Natural killer cell (primary cell): ENCODE results near the gene RITA1. TPM values are rescaled to one million over a fixed set of nuclear protein-coding genes. Genes with fewer than 3 reads are reported as not detected.

Source experiments
- ATAC-seq, 3 donors: fragments of 150-1000 bp in 2 of 3; fragments of 200-7000 bp in 1 of 3; cut with Tn5 transposase; 1 replicate in 1 of 3; 2 replicates in 2 of 3; pipeline ENCODE4 v1.10.0; 2021; ENCODE audit warnings: mild to moderate bottlenecking in 2 of 3, moderate library complexity in 2 of 3
- DNase-seq, 2 donors: peaks; one replicate each; pipeline versions ENCODE4 v3.0.0 to v3.0.0-alpha.2; 2013 to 2021; ENCODE audit warnings: mixed read lengths in 1 of 2
- H3K27ac ChIP-seq: one replicate; pipeline ENCODE4 v1.5.1; 2013; ENCODE audit warnings: mild to moderate bottlenecking, low read length
- H3K27me3 ChIP-seq: one replicate; pipeline ENCODE4 v1.6.1; 2013; ENCODE audit warnings: low read length; ENCODE audit not compliant: control insufficient read depth, insufficient read depth
- H3K36me3 ChIP-seq: one replicate; pipeline ENCODE4 v1.6.1; 2013; ENCODE audit warnings: low read length; ENCODE audit not compliant: control insufficient read depth, insufficient read depth
- H3K4me1 ChIP-seq: one replicate; pipeline ENCODE4 v1.6.1; 2013; ENCODE audit warnings: low read length; ENCODE audit not compliant: control insufficient read depth, insufficient read depth
- H3K4me3 ChIP-seq: one replicate; pipeline ENCODE4 v1.5.1; 2013; ENCODE audit warnings: low read length
- H3K9me3 ChIP-seq: one replicate; pipeline ENCODE4 v1.6.1; 2013; ENCODE audit warnings: low read length; ENCODE audit not compliant: control insufficient read depth, insufficient read depth
- H3K27ac Mint-ChIP-seq, 2 donors: one replicate each; pipeline ENCODE4 v1.8.0; 2022; ENCODE audit warnings: mild to moderate bottlenecking in 2 of 2, mixed read lengths in 2 of 2, moderate library complexity in 1 of 2
- H3K27me3 Mint-ChIP-seq, 2 donors: one replicate each; pipeline ENCODE4 v1.8.0; 2022; ENCODE audit warnings: low read depth in 2 of 2, mixed read lengths in 2 of 2
- H3K36me3 Mint-ChIP-seq: one replicate; pipeline ENCODE4 v1.8.0; 2022; ENCODE audit warnings: mixed read lengths
- H3K4me1 Mint-ChIP-seq, 2 donors: one replicate each; pipeline ENCODE4 v1.8.0; 2022; ENCODE audit warnings: mixed read lengths in 2 of 2
- H3K4me3 Mint-ChIP-seq: one replicate; pipeline ENCODE4 v1.8.0; 2022; ENCODE audit warnings: mild to moderate bottlenecking, moderate library complexity, mixed read lengths
- H3K9me3 Mint-ChIP-seq, 2 donors: one replicate each; pipeline ENCODE4 v1.8.0; 2022; ENCODE audit warnings: mixed read lengths in 2 of 2
- WGBS: methylation state at CpG from one replicate; pipeline ENCODE4 v1.1.7; 2013; ENCODE audit warnings: missing lambda C conversion rate; ENCODE audit not compliant: insufficient coverage; 5-methylcytosine and 5-hydroxymethylcytosine counted together
- intact Hi-C: fragments of 100-400 bp; cut with micrococcal nuclease; formaldehyde crosslinking; loops from one replicate; pipeline ENCODE4 v1.14.2; 2022
- total RNA-seq, 4 donors: library from RNA; stranded (reverse); fragments of 120-200 nt in 1 of 4; gene quantifications; one replicate each; pipeline versions ENCODE4 v1.2.3 to v1.2.4, GENCODE V29; 2013 to 2022
- TF ChIP-seq, protein P1 (sequence below): fragments of 200-600 bp; IDR thresholded peaks from one replicate; pipeline ENCODE4 v1.8.0; 2022; ENCODE audit warnings: antibody characterized with exemption

Gene RITA1
- total RNA-seq, 3 donors from 2014 or later (not counting 1 experiment from before 2014, with no cell fraction given), result 7.7 to 13.8 (median 12.0) TPM

DNA sequence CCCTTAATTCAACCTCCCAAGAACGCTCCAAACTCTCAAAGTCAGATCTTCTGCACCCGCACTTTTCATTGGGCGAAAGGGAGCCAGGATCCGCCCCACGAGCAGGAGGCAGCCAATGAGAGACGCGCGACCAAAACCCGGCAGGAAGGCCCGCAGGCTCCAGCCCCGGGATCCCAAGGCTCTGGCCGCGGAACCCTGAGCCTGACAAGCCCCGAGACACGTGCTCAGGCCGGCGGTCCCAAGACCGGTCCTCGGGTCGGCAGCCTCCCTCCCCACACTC lies 681 bp upstream of the RITA1 start:
- Histone ChIP-seq H3K9me3 (no peaks in the 10 kb centered on the region), H3K36me3 (peaks cover 11% of the 10 kb centered on the region), H3K27ac (peak overlapping the region; percentile 95), H3K27me3 (no peaks in the 10 kb centered on the region), H3K4me3 (peak overlapping the region; percentile 89), H3K4me1 (peaks cover 29% of the 10 kb centered on the region)
- Mint-ChIP-seq H3K9me3 (no peaks in the 10 kb centered on the region), H3K4me3 (peak overlapping the region; percentile 96), H3K27ac (peak overlapping the region; percentile 87 to 94), H3K4me1 (peaks cover 40 to 41% of the 10 kb centered on the region in 2 donors), H3K27me3 (no peaks in the 10 kb centered on the region), H3K36me3 (peaks cover 7% of the 10 kb centered on the region)
- WGBS, result 0% methylated on average over 20 of the region's 20 CpGs
- ATAC-seq, result peak; percentile 83 to 87 (median 85)
- intact Hi-C loops, result loop anchor here (1.0 kb wide), 2 partner anchors 23 to 36 kb away; partner anchors contain the start of gene TPCN1
- TF ChIP-seq, protein P1, sequence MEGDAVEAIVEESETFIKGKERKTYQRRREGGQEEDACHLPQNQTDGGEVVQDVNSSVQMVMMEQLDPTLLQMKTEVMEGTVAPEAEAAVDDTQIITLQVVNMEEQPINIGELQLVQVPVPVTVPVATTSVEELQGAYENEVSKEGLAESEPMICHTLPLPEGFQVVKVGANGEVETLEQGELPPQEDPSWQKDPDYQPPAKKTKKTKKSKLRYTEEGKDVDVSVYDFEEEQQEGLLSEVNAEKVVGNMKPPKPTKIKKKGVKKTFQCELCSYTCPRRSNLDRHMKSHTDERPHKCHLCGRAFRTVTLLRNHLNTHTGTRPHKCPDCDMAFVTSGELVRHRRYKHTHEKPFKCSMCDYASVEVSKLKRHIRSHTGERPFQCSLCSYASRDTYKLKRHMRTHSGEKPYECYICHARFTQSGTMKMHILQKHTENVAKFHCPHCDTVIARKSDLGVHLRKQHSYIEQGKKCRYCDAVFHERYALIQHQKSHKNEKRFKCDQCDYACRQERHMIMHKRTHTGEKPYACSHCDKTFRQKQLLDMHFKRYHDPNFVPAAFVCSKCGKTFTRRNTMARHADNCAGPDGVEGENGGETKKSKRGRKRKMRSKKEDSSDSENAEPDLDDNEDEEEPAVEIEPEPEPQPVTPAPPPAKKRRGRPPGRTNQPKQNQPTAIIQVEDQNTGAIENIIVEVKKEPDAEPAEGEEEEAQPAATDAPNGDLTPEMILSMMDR, result no peak
- peak; percentile 85 to 94 for DNase-seq

DNA sequence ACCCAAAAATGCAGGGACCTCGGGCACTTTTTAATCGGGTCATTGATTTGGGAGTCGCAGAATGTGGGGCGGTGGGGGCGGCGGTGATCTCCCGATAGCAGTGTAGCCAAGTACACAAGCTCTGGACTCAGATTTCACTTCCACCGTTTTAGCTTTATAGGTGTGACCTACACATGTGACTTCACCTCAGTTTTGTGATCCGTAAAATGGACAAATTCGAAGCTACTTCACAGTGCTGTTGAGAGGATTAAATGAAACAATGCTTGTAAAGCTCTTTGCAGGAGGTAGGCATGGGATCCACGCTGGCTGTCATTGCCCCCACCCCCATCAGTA lies 478 bp downstream of the RITA1 start:
- H3K9me3 Mint-ChIP-seq, result no peaks in the 10 kb centered on the region
- ATAC-seq (no peak), DNase-seq (no peak)
- H3K27me3 ChIP-seq, result no peaks in the 10 kb centered on the region
- intact Hi-C loops, result no loop called here
- peak overlapping the region; percentile 95 for H3K27ac ChIP-seq
- peak overlapping the region; percentile 87 to 94 for H3K27ac Mint-ChIP-seq
- TF ChIP-seq, protein P1, result no peak
- peaks cover 6% of the 10 kb centered on the region for H3K36me3 ChIP-seq
- H3K9me3 ChIP-seq, result no peaks in the 10 kb centered on the region
- H3K36me3 Mint-ChIP-seq, result peaks cover 7% of the 10 kb centered on the region
- H3K4me1 ChIP-seq, result peaks cover 29% of the 10 kb centered on the region
- peaks cover 40 to 41% of the 10 kb centered on the region in 2 donors for H3K4me1 Mint-ChIP-seq
- WGBS, result 9% methylated on average over 11 of the region's 11 CpGs
- H3K27me3 Mint-ChIP-seq, result no peaks in the 10 kb centered on the region
- H3K4me3 Mint-ChIP-seq, result peak overlapping the region; percentile 96
- peak overlapping the region; percentile 89 for H3K4me3 ChIP-seq

DNA sequence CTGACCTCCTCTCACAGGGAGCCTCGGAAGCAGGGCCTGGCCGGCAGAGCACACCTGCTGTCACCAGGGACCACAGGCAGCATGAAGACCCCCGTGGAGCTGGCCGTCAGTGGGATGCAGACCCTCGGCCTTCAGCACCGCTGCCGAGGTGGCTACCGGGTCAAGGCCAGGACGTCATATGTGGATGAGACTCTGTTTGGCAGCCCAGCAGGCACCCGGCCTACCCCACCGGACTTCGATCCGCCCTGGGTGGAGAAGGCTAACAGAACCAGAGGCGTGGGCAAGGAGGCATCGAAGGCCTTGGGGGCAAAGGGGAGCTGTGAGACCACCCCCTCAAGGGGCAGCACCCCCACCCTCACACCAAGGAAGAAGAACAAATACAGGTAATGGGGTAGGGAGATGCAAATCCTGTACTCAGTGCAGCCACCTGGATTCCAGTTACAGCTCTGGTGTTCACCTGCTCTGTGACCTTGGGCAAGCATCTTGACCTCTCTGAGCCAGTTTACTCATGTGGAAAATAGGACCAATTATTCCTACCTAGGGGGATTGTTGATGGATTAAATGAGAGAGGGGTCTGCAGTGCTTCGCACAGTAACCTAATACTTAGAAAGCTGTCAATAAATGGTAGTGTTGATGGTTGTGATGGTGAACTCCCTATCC lies 1.3 kb downstream of the RITA1 start:
- H3K36me3 ChIP-seq, result peaks cover 13% of the 10 kb centered on the region
- 89% methylated on average over 14 of the region's 16 CpGs for WGBS
- H3K9me3 Mint-ChIP-seq, result no peaks in the 10 kb centered on the region
- ATAC-seq (no peak), DNase-seq (no peak)
- no peaks in the 10 kb centered on the region for H3K27me3 ChIP-seq
- H3K9me3 ChIP-seq, result no peaks in the 10 kb centered on the region
- H3K4me3 Mint-ChIP-seq, result peak overlapping the region; percentile 96
- no peaks in the 10 kb centered on the region for H3K27me3 Mint-ChIP-seq
- TF ChIP-seq, protein P1, result no peak
- peaks cover 29% of the 10 kb centered on the region for H3K4me1 ChIP-seq
- no peak overlapping the region for H3K4me3 ChIP-seq
- intact Hi-C loops, result no loop called here
- peaks cover 7% of the 10 kb centered on the region for H3K36me3 Mint-ChIP-seq
- peak overlapping the region; percentile 87 to 94 for H3K27ac Mint-ChIP-seq
- H3K27ac ChIP-seq, result no peak overlapping the region
- peaks cover 38 to 40% of the 10 kb centered on the region in 2 donors for H3K4me1 Mint-ChIP-seq

DNA sequence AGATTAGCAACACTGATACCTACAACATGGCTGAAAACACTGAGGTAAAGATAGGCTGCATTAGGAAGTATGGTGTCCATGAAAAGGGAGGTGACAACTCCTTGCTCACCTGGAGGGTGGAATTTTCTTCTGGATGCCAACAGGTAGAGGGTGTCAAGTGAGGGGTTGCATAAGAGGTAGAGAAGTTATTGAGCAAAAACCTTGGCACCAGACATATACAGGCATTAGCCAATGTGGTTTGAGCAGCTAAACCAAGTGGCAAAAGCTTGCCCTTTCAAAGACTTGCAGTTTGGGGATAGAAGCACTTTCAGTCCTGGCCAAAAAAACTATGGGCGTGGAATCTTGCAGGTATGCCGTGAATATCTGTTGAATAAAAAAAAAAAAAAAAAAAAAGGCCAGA lies 3.8 kb downstream of the RITA1 start:
- Histone ChIP-seq H3K27me3 (no peaks in the 10 kb centered on the region), H3K27ac (no peak overlapping the region), H3K36me3 (peaks cover 21% of the 10 kb centered on the region), H3K4me1 (peaks cover 17% of the 10 kb centered on the region), H3K9me3 (no peaks in the 10 kb centered on the region), H3K4me3 (no peak overlapping the region)
- H3K27me3 Mint-ChIP-seq, result no peaks in the 10 kb centered on the region
- H3K9me3 Mint-ChIP-seq, result no peaks in the 10 kb centered on the region
- TF ChIP-seq, protein P1, result no peak
- intact Hi-C loops, result no loop called here
- no peak for ATAC-seq
- H3K4me1 Mint-ChIP-seq, result peaks cover 26 to 30% of the 10 kb centered on the region in 2 donors
- H3K27ac Mint-ChIP-seq, result no peak overlapping the region
- no peak overlapping the region for H3K4me3 Mint-ChIP-seq
- H3K36me3 Mint-ChIP-seq, result peaks cover 7% of the 10 kb centered on the region
- DNase-seq, result no peak
- WGBS, result 91% methylated on average over 2 of the region's 2 CpGs
